GM19023 (cell line): ENCODE measurements around the gene GMEB2.
"Not testable (repeated sequence)": the region's sequence is repeated elsewhere in the genome, so short reads cannot be mapped to it uniquely, and the experiment has no call there.

Experiments used
- ATAC-seq: cut with Tn5 transposase; IDR thresholded peaks from one replicate; pipeline ENCODE4 v1.9.1; 2021; ENCODE audit warnings: mild to moderate bottlenecking, moderate library complexity; ENCODE audit not compliant: unreplicated experiment

The GMEB2 gene, protein sequence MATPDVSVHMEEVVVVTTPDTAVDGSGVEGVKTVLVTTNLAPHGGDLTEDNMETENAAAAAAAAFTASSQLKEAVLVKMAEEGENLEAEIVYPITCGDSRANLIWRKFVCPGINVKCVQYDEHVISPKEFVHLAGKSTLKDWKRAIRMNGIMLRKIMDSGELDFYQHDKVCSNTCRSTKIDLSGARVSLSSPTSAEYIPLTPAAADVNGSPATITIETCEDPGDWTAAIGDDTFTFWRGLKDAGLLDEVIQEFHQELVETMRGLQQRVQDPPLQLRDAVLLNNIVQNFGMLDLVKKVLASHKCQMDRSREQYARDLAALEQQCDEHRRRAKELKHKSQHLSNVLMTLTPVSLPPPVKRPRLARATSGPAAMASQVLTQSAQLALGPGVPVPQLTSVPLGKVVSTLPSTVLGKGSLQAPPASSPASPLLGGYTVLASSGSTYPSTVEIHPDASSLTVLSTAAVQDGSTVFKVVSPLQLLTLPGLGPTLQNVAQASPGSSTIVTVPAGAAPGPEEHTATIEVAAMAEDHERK

DNA sequence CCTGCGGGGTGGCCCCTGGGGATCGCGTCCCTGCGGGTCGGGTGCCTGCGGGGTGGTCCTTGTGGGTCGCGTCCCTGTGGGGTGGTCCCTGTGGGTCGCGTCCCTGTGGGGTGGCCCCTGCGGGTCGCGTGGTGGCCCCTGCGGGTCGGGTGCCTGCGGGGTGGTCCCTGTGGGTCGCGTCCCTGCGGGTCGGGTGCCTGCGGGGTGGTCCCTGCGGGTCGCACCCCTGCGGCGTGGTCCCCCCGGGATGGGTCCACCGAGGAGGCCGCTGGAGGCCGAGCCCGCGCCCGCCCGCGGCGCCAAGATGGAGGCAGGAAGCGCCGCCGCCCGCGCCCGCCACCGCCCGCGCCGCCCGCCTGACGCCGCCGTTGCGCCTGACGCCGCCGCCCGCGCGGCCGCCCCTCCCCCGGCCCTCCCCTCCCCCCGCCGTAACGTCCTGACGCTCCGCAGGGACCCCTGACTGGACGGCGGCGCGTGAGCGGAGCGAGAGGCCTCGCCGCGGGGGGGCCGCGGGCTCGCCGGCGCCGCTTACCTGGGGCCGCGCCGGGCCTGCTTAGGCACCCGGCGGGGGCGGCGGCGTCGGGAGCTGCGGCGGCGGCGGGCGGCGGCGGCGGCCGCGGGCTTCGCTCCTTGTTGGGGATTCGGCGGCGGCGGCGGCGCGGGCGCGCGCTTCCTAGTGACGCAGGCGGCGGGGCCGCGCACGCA is at the start of gene GMEB2:
Gene GMEB2, minus strand, starts transcription at position 678 of the 705 bp plus-strand sequence. CDS start 7,704 bp downstream, outside the sequence.
- ATAC-seq: peak; percentile 51

DNA sequence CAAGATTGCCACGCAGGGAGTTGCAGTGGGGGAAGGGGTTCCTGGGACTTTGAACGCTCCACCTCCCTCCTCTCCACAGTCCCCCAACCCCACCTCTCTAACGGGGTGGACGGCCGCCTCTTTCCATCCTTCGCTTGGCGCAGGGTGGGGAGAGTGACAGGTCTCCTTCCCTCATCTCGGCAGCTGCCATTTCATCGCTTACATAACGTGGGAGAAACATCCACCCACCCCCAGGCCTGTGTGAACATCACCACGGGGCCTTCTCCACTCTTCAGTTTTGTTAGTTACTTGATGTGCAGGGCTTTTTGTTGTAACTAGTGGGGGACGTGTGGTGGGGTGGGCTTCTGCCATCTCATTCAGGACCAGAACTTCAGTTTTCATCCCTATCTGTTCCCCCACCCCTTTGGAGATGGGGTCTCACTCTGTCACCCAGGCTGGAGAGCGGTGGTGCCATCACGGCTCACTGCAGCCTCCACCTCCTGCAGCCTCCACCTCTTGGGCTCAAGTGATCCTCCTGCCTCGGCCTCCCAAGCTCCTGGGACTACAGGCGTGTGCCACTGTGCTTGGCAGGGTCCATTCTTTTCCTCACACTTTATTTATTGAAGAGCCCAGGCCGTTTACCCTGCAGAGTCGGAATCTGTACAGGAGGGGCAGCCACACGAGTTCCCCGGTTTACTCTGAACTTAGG is 48.9 kb upstream of the GMEB2 start:
- ATAC-seq: no peak

DNA sequence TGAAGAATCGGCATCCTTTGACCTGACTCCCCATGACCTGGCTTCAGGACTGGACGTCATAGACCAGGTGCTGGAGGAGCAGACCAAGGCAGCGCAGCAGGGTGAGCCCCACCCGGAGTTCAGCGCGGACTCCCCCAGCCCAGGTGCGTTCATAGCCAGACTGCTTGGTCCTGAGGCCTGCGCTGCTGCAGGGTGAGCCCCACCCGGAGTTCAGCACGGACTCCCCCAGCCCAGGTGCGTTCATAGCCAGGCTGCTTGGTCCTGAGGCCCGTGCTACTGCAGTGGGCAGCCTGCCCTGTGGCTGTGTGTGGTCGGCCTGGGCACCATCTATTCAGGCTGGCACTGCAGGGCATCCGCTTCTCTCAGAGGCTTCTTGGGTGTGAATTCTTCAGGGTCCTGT is 47.0 kb upstream of the GMEB2 start:
- no peak for ATAC-seq

DNA sequence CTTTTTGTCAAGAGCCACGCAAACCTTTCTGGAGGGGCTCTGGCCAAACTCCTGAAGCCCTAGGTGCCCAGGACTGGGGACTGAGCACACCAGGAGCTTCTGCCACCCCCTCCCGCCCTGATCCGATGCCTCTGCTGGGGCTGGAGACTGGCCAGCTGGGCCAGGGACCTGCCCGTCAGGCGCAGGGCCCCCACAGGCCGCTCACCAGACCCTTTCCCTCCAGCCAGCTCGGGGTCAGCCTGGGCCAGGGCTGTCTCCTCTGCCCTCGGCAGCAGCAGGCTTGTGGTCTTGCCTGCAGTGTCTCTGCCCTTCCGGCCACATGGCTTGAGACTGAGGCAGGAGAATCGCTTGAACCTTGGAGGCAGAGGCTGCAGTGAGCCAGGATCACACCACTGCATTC is 45.8 kb upstream of the GMEB2 start:
- ATAC-seq: no peak

GRCh38 chr20:63671695-63672094 is 44.8 kb upstream of the GMEB2 start:
- ATAC-seq: not testable (repeated sequence)

DNA sequence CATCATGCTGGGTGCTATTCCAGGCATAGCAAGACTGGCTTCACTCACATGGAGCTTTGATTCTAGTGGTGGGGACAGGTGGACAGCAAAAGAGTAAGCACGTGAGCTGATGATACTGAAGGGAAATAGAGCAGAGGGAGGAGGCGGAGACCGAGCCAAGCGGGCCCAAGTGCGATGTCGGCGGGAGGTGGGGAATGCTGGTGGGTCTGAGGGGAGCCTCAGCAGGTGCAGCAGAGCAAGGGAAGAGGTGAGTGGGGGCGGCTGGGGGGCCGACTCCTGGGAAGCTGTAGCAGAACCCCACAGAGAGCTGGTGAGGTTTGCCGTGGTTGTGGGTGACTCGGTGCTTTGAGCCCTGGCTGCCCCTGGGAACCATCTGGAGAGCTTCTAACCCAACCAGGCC is 41.5 kb upstream of the GMEB2 start:
- no peak for ATAC-seq

DNA sequence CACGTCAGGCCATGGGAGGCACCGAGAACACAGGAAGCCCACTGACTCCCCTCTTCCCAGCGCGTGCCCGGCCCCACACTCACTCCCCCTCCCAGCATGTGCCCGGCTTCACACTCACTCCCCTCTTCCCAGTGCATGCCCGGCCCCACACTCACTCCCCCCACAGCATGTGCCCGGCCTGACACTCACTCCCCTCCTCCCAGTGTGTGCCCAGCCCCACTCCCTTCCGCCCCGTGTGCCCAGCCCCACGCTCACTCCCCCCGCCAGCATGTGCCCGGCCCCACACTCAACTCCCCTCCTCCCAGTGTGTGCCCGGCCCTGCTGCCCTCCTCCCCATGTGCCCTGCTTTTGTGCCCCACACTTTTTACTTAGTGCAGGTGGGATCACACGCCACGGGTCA is 41.0 kb upstream of the GMEB2 start:
- no peak for ATAC-seq

- no peak for ATAC-seq
Measured at GRCh38 chr20:63665708-63666107, 38.8 kb upstream of the GMEB2 start.

DNA sequence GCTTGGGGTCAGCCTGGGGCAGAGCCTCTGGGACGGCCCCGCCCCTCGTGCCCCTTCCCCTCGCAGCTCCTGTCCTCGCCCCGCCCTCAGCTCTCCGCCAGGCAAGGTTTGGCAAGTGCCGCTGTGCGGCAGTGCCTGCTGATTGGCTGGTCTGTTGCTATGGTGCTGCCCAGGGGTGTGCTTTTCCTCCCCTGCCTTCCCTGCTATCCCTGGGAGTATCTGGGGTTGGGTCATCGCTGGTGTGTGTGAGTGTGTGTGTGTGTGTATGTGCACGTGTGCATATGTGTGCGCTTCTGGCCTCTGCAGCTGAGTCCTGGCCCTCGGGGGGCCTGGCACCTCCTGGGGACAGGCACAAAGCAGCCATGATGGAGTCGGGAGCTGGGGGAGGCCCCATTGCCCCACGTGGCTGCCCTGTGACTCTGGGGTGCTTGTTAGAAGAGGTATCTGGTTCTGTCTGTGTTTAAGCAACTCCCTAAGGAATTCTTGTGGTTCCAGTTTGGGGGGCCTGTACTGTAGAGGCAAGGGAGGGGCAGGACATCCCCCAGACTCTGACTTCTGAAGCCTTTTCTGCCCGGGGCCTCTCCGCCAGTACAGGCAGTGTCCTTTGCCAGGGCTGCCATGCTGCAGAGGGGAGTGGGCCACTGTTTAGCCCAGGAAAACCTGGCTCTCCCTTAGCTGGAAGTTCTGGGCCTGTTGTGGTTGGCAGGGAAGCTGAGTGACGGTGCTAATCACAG is 38.1 kb upstream of the GMEB2 start:
- ATAC-seq: no peak

DNA sequence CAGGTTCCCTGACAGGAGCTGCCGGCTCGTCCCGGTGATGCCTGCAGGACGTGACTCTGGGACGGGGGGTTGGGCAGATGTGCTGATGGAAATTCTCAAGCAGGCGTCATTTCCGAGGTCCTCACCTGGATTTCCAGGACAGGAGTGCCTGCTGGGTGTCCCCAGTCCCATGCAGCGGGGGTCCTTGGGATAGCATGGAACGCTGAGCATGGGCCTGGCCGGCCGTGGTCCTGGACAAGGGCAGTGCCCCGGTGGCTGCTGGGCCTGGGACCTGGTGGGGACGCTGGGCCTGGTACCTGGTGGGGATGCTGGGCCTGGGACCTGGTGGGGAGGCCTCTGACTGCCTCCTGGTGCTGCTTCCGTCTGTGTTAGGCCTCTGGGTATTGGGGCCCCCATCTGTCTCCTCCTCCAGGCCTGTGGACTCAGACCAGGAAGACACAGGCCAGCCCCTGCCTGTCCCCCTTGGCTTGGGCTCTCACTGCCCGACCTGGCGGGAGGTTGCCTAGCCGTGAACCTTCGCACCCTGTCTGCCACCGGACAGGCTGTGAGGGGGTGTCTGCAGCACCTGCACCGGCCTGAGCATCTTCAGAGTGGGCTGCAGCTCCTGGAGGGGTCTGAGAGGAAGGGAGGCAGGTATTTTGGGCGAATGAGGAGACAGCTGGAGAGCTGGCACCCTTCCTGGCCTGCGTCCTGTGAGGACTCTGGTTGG is 37.4 kb upstream of the GMEB2 start:
- no peak for ATAC-seq

GRCh38 chr20:63663332-63664066 is 36.6 kb upstream of the GMEB2 start:
- ATAC-seq: no peak

DNA sequence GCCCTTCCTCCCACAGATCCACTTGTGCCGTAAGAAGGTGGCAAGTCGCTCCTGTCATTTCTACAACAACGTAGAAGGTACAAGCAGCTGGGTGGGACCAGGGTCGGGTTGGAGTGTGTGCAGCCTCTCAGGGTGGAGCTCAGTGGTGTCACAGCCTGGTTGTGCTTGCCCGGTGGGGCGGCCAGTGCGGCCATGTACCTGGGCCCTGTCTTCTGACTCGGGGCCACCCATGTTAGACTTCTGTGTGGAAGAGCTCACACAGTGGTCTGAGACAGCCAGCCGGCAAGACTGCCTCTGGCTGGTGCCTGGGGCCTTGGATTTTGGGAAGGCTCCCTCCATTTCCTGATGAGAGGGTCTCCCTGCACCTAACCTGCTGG is 35.9 kb upstream of the GMEB2 start:
- ATAC-seq: no peak

- ATAC-seq: no peak
Measured at GRCh38 chr20:63661959-63662812, 35.3 kb upstream of the GMEB2 start.

- ATAC-seq: no peak
Measured at GRCh38 chr20:63661108-63661507, 34.2 kb upstream of the GMEB2 start.

GRCh38 chr20:63660622-63661021 is 33.7 kb upstream of the GMEB2 start:
- ATAC-seq: no peak

DNA sequence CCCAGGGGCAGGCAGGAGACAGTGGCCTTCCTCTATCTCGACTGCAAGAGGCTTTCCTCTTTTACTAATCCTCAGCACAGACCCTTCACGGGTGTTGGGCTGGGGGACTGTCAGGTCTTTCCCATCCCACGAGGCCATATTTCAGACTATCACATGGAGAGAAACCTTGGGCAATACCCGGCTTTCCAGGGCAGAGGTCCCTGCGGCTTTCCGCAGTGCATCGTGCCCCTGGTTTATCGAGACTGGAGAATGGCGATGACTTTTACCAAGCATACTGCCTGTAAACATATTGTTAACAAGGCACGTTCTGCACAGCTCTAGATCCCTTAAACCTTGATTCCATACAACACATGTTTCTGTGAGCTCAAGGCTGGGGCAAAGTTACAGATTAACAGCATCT is 33.3 kb upstream of the GMEB2 start:
- not testable (repeated sequence) for ATAC-seq

DNA sequence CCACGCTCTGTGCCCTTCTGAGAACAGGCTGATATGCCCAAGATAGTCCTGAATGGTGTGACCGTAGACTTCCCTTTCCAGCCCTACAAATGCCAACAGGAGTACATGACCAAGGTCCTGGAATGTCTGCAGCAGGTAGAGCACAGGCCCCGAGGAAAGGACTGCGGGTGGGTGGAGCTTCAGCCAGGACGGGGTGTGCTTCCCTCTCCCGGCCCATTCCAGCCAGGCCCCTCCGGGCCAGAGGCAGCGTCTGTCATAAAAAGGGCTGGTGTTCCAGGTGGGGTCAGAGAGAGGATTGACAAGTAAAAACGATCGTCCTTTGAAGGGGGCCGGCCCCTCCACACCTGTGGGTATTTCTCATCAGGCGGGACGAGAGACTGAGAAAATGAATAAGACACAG is 32.5 kb upstream of the GMEB2 start:
- no peak for ATAC-seq

- peak; percentile 20 for ATAC-seq
Measured at GRCh38 chr20:63658749-63659187, 31.9 kb upstream of the GMEB2 start.
